HAP-1 (cell line): ENCODE measurements around the gene PFDN1.

Source experiments
- DNase-seq, 2 experiments: peaks; one replicate each; pipeline ENCODE4 v3.0.0-alpha.2; 2016 to 2020; ENCODE audit warnings: low spot score in 2 of 2
- H3K27me3 ChIP-seq: fragments of 250-450 bp; sonication (Bioruptor Pico); 2 replicates; pipeline ENCODE4 v1.5.1; 2020; ENCODE audit warnings: low read depth, mild to moderate bottlenecking, moderate library complexity
- H3K36me3 ChIP-seq: fragments of 250-450 bp; sonication (Bioruptor Pico); replicated peaks from 2 replicates; pipeline ENCODE4 v1.5.1; 2020; ENCODE audit warnings: mild to moderate bottlenecking
- H3K4me1 ChIP-seq: fragments of 250-450 bp; sonication (Bioruptor Pico); 2 replicates; pipeline ENCODE4 v1.5.1; 2020; ENCODE audit warnings: mild to moderate bottlenecking
- H3K4me3 ChIP-seq: fragments of 250-450 bp; sonication (Bioruptor Pico); 2 replicates; pipeline ENCODE4 v1.5.1; 2020; ENCODE audit warnings: mild to moderate bottlenecking, moderate library complexity
- H3K9me3 ChIP-seq: fragments of 250-450 bp; sonication (Bioruptor Pico); 2 replicates; pipeline ENCODE4 v1.5.1; 2020; ENCODE audit warnings: mild to moderate bottlenecking, moderate library complexity
- in situ Hi-C: fragments of 300-500 bp; cut with MboI; formaldehyde crosslinking; loops from 3 replicates; pipeline ENCODE4 v1.14.3; 2020; ENCODE audit warnings: low sequenced_read_pairs, inconsistent platforms, mixed read lengths

Gene PFDN1

GRCh38 chr5:140270008-140270407 lies 32.9 kb downstream of the PFDN1 start:
- DNase-seq: no peak
- Histone ChIP-seq H3K4me3 (no peak overlapping the region), H3K27me3 (no peaks in the 10 kb centered on the region), H3K4me1 (peaks cover 15% of the 10 kb centered on the region), H3K36me3 (no peaks in the 10 kb centered on the region), H3K9me3 (no peaks in the 10 kb centered on the region)
- in situ Hi-C loops: no loop called here

- peaks cover 15% of the 10 kb centered on the region for H3K4me1 ChIP-seq
- H3K4me3 ChIP-seq: no peak overlapping the region
- H3K27me3 ChIP-seq: no peaks in the 10 kb centered on the region
- H3K36me3 ChIP-seq: no peaks in the 10 kb centered on the region
- DNase-seq: no peak
- no peaks in the 10 kb centered on the region for H3K9me3 ChIP-seq
- in situ Hi-C loops: no loop called here
Measured at GRCh38 chr5:140267559-140268018, 35.3 kb downstream of the PFDN1 start.

- Histone ChIP-seq H3K9me3 (no peaks in the 10 kb centered on the region), H3K27me3 (no peaks in the 10 kb centered on the region), H3K4me1 (peaks cover 15% of the 10 kb centered on the region), H3K4me3 (no peak overlapping the region), H3K36me3 (no peaks in the 10 kb centered on the region)
- in situ Hi-C loops: no loop called here
- peak in 1 of 2 experiments; percentile 8 for DNase-seq
Measured at GRCh38 chr5:140267201-140267540, 35.7 kb downstream of the PFDN1 start.

- Histone ChIP-seq H3K4me3 (no peak overlapping the region), H3K27me3 (no peaks in the 10 kb centered on the region), H3K4me1 (peaks cover 15% of the 10 kb centered on the region), H3K9me3 (no peaks in the 10 kb centered on the region), H3K36me3 (no peaks in the 10 kb centered on the region)
- in situ Hi-C loops: no loop called here
- no peak for DNase-seq
Measured at GRCh38 chr5:140266471-140267200, 36.3 kb downstream of the PFDN1 start.

- Histone ChIP-seq H3K4me1 (peaks cover 15% of the 10 kb centered on the region), H3K27me3 (no peaks in the 10 kb centered on the region), H3K9me3 (no peaks in the 10 kb centered on the region), H3K36me3 (no peaks in the 10 kb centered on the region), H3K4me3 (no peak overlapping the region)
- in situ Hi-C loops: no loop called here
- no peak for DNase-seq
Measured at GRCh38 chr5:140265845-140266244, 37.1 kb downstream of the PFDN1 start.

- Histone ChIP-seq H3K4me1 (peaks cover 12% of the 10 kb centered on the region), H3K9me3 (no peaks in the 10 kb centered on the region), H3K36me3 (peaks cover 4% of the 10 kb centered on the region; the same call in 1 of the 2 replicates), H3K27me3 (no peaks in the 10 kb centered on the region), H3K4me3 (no peak overlapping the region)
- no peak for DNase-seq
- in situ Hi-C loops: no loop called here
Measured at GRCh38 chr5:140262839-140263238, 40.1 kb downstream of the PFDN1 start.

GRCh38 chr5:140262221-140262620 lies 40.7 kb downstream of the PFDN1 start:
- Histone ChIP-seq H3K36me3 (peaks cover 4% of the 10 kb centered on the region; the same call in 1 of the 2 replicates), H3K9me3 (no peaks in the 10 kb centered on the region), H3K4me3 (no peak overlapping the region), H3K27me3 (no peaks in the 10 kb centered on the region), H3K4me1 (peaks cover 6% of the 10 kb centered on the region)
- in situ Hi-C loops: no loop called here
- DNase-seq: no peak

GRCh38 chr5:140261403-140262171 lies 41.3 kb downstream of the PFDN1 start:
- no peaks in the 10 kb centered on the region for H3K9me3 ChIP-seq
- peaks cover 3% of the 10 kb centered on the region for H3K4me1 ChIP-seq
- H3K27me3 ChIP-seq: no peaks in the 10 kb centered on the region
- H3K4me3 ChIP-seq: no peak overlapping the region
- in situ Hi-C loops: no loop called here
- peaks cover 4% of the 10 kb centered on the region; the same call in 1 of the 2 replicates for H3K36me3 ChIP-seq
- no peak for DNase-seq

- no peak for DNase-seq
- in situ Hi-C loops: no loop called here
- Histone ChIP-seq H3K9me3 (no peaks in the 10 kb centered on the region), H3K4me3 (no peak overlapping the region), H3K4me1 (no peaks in the 10 kb centered on the region), H3K27me3 (no peaks in the 10 kb centered on the region), H3K36me3 (peaks cover 4% of the 10 kb centered on the region; the same call in 1 of the 2 replicates)
Measured at GRCh38 chr5:140260089-140260656, 42.7 kb downstream of the PFDN1 start.

- H3K36me3 ChIP-seq: peaks cover 4% of the 10 kb centered on the region; the same call in 1 of the 2 replicates
- H3K4me3 ChIP-seq: no peak overlapping the region
- in situ Hi-C loops: no loop called here
- H3K27me3 ChIP-seq: no peaks in the 10 kb centered on the region
- H3K9me3 ChIP-seq: no peaks in the 10 kb centered on the region
- no peaks in the 10 kb centered on the region for H3K4me1 ChIP-seq
- DNase-seq: no peak
Measured at GRCh38 chr5:140259500-140259899, 43.4 kb downstream of the PFDN1 start.

- Histone ChIP-seq H3K4me1 (peaks cover 5% of the 10 kb centered on the region), H3K4me3 (no peak overlapping the region), H3K9me3 (no peaks in the 10 kb centered on the region), H3K36me3 (peaks cover 4% of the 10 kb centered on the region; the same call in 1 of the 2 replicates), H3K27me3 (no peaks in the 10 kb centered on the region)
- in situ Hi-C loops: no loop called here
- no peak for DNase-seq
Measured at GRCh38 chr5:140258873-140259272, 44.0 kb downstream of the PFDN1 start.

- peaks cover 4% of the 10 kb centered on the region; the same call in 1 of the 2 replicates for H3K36me3 ChIP-seq
- no peaks in the 10 kb centered on the region for H3K9me3 ChIP-seq
- H3K4me1 ChIP-seq: peaks cover 8% of the 10 kb centered on the region
- no peak for DNase-seq
- no peak overlapping the region for H3K4me3 ChIP-seq
- no peaks in the 10 kb centered on the region for H3K27me3 ChIP-seq
- in situ Hi-C loops: no loop called here
Measured at GRCh38 chr5:140258016-140258415, 44.9 kb downstream of the PFDN1 start.

- Histone ChIP-seq H3K9me3 (no peaks in the 10 kb centered on the region), H3K36me3 (peaks cover 4% of the 10 kb centered on the region; the same call in 1 of the 2 replicates), H3K27me3 (no peaks in the 10 kb centered on the region), H3K4me1 (peaks cover 8% of the 10 kb centered on the region), H3K4me3 (no peak overlapping the region)
- no peak for DNase-seq
- in situ Hi-C loops: no loop called here
Measured at GRCh38 chr5:140256726-140257125, 46.2 kb downstream of the PFDN1 start.
